Gastroesophageal sphincter (tissue), 4 donors: ENCODE data around the gene SBNO1. TPM values are rescaled to one million over a fixed set of nuclear protein-coding genes. Genes with fewer than 3 reads are reported as not detected.
A peak's percentile ranks its signal among the peaks of the same experiment; 100 is the strongest.

Source experiments
- ATAC-seq: fragments of 150-250 bp; one replicate; pipeline ENCODE4 v1.9.1; 2016; ENCODE audit warnings: mild to moderate bottlenecking, moderate library complexity
- H3K27ac ChIP-seq, 4 donors: fragments of 200-600 bp; sonication (generic) in 3 of 4; 1 replicate in 3 of 4; 2 replicates in 1 of 4; pipeline ENCODE4 v1.5.1; 2016 to 2019
- H3K27me3 ChIP-seq: fragments of 200-600 bp; sonication (generic); one replicate; pipeline ENCODE4 v1.5.1; 2019
- H3K36me3 ChIP-seq, 2 donors: fragments of 200-600 bp; sonication (generic); one replicate each; pipeline ENCODE4 v1.5.1; 2019; ENCODE audit warnings: control low read depth in 1 of 2
- H3K4me1 ChIP-seq, 3 donors: fragments of 200-600 bp; sonication (generic); 1 replicate in 2 of 3; 2 replicates in 1 of 3; pipeline ENCODE4 v1.5.1; 2016 to 2019; ENCODE audit warnings: control low read depth in 2 of 3
- H3K4me3 ChIP-seq, 2 donors: fragments of 200-600 bp; sonication (generic); one replicate each; pipeline ENCODE4 v1.5.1; 2019; ENCODE audit warnings: mild to moderate bottlenecking in 1 of 2, moderate library complexity in 1 of 2
- H3K9me3 ChIP-seq, 3 donors: fragments of 200-600 bp; sonication (generic); one replicate each; pipeline ENCODE4 v1.5.1; 2017 to 2019; ENCODE audit warnings: control low read depth in 2 of 3
- EP300 ChIP-seq: sonication (generic); formaldehyde crosslinking; IDR thresholded peaks from one replicate; pipeline ENCODE4 v1.6.1; 2017; ENCODE audit warnings: antibody characterized with exemption, mild to moderate bottlenecking
- POLR2A ChIP-seq, 2 donors: fragments of 450-650 bp; IDR thresholded peaks; one replicate each; pipeline ENCODE4 v1.6.1; 2017; ENCODE audit warnings: antibody characterized with exemption in 2 of 2, mild to moderate bottlenecking in 2 of 2, moderate library complexity in 1 of 2
- POLR2AphosphoS5 ChIP-seq: sonication (generic); formaldehyde crosslinking; IDR thresholded peaks from one replicate; pipeline ENCODE4 v1.6.1; 2017; ENCODE audit warnings: antibody characterized with exemption
- WGBS, 2 donors: methylation state at CpG; one replicate each; pipeline ENCODE4 v1.1.5; 2018; ENCODE audit warnings: low coverage in 1 of 2; 5-methylcytosine and 5-hydroxymethylcytosine counted together
- total RNA-seq, 4 donors: library from RNA; depleted of rRNA; stranded (reverse); fragments of >200 nt; gene quantifications; one replicate each; pipeline ENCODE4 v1.1.0, GENCODE V29; 2016
- TF ChIP-seq, protein P1 (sequence below), 4 experiments: fragments of 200-600 bp in 2 of 4; fragments of 450-650 bp in 2 of 4; sonication (generic) in 1 of 4; IDR thresholded peaks; one replicate each; pipeline ENCODE4 v1.5.1; 2017 to 2019; ENCODE audit warnings: antibody characterized with exemption in 4 of 4, mild to moderate bottlenecking in 2 of 4, moderate library complexity in 2 of 4

The SBNO1 gene
- total RNA-seq, 4 donors from 2014 or later: 25.3 to 35.7 (median 33.2) TPM

DNA sequence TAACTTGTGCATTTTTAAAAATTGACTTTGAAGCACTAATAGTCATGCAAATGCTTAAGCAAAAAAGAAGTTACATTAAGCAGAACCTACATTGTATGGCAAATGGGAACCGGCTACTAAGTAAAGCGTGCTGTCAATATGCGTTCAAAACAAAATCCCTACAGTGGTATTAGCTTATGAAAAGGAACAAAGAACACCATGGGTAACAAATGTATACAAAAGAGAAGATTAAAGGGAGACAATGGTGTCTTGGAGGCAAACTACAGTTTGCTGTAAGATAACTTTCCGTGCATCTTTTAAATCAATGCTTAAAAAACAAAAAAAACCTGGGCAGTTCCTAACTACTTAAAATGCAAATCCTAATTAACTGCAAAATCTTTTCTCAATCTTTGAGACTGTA is 103.5 kb downstream of the SBNO1 start:
- peaks cover 0 to 100% of the 10 kb centered on the region in 2 donors for H3K36me3 ChIP-seq
- 74 to 87% methylated on average over 4 of the region's 4 CpGs for WGBS, 2 donors

DNA sequence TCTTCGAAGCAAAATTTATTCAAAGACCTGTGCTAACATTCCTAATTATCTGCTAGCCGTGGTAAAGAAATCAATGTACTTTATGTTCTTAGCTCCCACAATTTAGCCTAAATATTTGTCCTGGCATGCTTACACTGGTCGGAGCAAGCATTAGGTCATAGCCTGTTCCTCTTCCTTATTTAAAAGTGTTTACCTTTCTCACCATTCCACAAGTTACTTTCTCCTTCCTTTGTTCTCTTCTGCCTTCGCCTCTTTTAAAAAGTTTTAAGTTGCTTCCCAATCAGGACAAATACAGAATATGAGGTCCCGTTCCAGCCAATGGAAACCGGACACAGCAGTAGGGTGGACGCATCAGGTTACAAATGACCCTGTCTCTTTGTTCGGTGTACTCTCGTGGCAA is 104.6 kb downstream of the SBNO1 start:
- whole genome bisulfite sequencing, 2 donors: 67 to 70% methylated on average over 7 to 8 of the region's 9 CpGs

More for the DNA sequence above, 103.5 kb downstream of the SBNO1 start:
- Histone ChIP-seq H3K4me1 (no peaks in the 10 kb centered on the region), H3K4me3 (no peak overlapping the region), H3K27ac (no peak overlapping the region), H3K9me3 (no peaks in the 10 kb centered on the region), H3K27me3 (no peaks in the 10 kb centered on the region)
- ATAC-seq: no peak
- TF ChIP-seq POLR2AphosphoS5 (no peak), EP300 (no peak), POLR2A (IDR thresholded peaks at IDR 0.05) (no peak)
- TF ChIP-seq, protein P1, sequence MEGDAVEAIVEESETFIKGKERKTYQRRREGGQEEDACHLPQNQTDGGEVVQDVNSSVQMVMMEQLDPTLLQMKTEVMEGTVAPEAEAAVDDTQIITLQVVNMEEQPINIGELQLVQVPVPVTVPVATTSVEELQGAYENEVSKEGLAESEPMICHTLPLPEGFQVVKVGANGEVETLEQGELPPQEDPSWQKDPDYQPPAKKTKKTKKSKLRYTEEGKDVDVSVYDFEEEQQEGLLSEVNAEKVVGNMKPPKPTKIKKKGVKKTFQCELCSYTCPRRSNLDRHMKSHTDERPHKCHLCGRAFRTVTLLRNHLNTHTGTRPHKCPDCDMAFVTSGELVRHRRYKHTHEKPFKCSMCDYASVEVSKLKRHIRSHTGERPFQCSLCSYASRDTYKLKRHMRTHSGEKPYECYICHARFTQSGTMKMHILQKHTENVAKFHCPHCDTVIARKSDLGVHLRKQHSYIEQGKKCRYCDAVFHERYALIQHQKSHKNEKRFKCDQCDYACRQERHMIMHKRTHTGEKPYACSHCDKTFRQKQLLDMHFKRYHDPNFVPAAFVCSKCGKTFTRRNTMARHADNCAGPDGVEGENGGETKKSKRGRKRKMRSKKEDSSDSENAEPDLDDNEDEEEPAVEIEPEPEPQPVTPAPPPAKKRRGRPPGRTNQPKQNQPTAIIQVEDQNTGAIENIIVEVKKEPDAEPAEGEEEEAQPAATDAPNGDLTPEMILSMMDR (IDR thresholded peaks at IDR 0.05): no peak

DNA sequence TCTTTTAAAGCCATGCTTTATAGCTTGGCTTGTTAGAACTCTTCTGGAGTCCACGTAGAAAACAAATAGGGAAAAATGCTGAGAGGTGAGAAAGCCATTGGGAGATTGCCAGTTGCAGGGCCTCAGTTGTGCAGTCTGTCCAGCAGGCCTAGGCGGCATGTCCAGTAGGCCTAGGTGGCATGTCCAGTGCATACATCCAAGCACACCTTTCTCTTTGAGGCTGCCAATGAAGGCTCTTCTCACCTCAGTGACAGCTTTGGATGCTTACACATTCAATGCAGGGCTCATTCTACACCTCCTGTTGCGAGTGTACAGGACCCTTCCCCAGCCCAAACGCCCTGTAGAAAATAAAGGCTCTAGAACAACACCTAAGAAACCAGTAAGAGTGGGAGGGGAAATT is 106.1 kb downstream of the SBNO1 start:
- WGBS, 2 donors: 69 to 70% methylated on average over 4 of the region's 4 CpGs
- Histone ChIP-seq H3K27ac (no peak overlapping the region), H3K27me3 (no peaks in the 10 kb centered on the region), H3K9me3 (no peaks in the 10 kb centered on the region), H3K4me3 (no peak overlapping the region), H3K36me3 (peaks cover 0 to 100% of the 10 kb centered on the region in 2 donors), H3K4me1 (peaks cover 0 to 10% (median 0%) of the 10 kb centered on the region in 3 donors)
- ATAC-seq: no peak
- TF ChIP-seq, protein P1 (IDR thresholded peaks at IDR 0.05): no peak
- no peak for TF ChIP-seq POLR2A (IDR thresholded peaks at IDR 0.05)
- no peak for TF ChIP-seq EP300
- no peak for TF ChIP-seq POLR2AphosphoS5

More for the DNA sequence above, 104.6 kb downstream of the SBNO1 start:
- Histone ChIP-seq H3K9me3 (no peaks in the 10 kb centered on the region), H3K4me3 (no peak overlapping the region), H3K27me3 (no peaks in the 10 kb centered on the region), H3K36me3 (peaks cover 0 to 100% of the 10 kb centered on the region in 2 donors), H3K27ac (peak overlapping the region in 2 of 4 donors; percentile 2 to 7), H3K4me1 (no peaks in the 10 kb centered on the region)
- no peak for ATAC-seq
- TF ChIP-seq EP300: no peak
- TF ChIP-seq POLR2AphosphoS5: no peak
- TF ChIP-seq POLR2A (IDR thresholded peaks at IDR 0.05): no peak
- TF ChIP-seq, protein P1 (IDR thresholded peaks at IDR 0.05): no peak

DNA sequence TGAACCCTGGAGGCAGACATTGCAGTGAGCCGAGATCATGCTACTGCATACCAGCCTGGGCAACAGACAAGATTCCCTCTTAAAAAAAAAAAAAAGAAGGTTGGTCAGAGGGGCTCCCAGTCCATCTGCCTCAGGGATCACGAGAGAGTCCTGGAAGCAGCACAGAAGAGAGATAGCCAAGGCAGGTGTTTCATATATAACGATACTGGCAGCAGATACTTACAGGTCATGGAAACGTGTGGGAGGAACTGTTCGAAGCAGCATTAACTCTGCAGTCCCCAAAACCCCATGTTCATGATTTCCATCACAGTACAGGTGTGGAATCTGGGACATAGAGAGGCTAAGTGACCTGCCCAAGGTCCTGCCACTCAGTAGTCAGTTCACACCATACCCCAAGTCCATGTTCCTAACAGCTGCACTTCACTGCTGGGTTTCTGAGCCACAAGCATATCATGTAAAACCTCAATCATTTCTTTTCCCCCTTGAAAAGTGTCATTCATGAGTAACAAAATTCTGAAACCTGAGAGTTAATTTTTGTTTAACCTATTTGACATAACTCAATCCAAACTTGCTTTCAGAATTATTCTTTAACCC is 109.7 kb downstream of the SBNO1 start:
- no peak overlapping the region for H3K27ac ChIP-seq
- WGBS, 2 donors: 27 to 53% methylated on average over 3 to 4 of the region's 5 CpGs
- TF ChIP-seq EP300: no peak
- TF ChIP-seq, protein P1 (IDR thresholded peaks at IDR 0.05): no peak
- TF ChIP-seq POLR2AphosphoS5: no peak
- TF ChIP-seq POLR2A (IDR thresholded peaks at IDR 0.05): no peak
- H3K36me3 ChIP-seq: peaks cover 0 to 65% of the 10 kb centered on the region in 2 donors
- no peaks in the 10 kb centered on the region for H3K27me3 ChIP-seq
- no peak for ATAC-seq
- no peak overlapping the region for H3K4me3 ChIP-seq
- H3K9me3 ChIP-seq: no peaks in the 10 kb centered on the region
- peaks cover 0 to 39% (median 12%) of the 10 kb centered on the region in 3 donors for H3K4me1 ChIP-seq
